ENCODE measurements around the gene NHLRC4.

- TF ChIP-seq CTCF (IDR thresholded peaks at IDR 0.05) (no peak), POLR2A (IDR thresholded peaks at IDR 0.05) (no peak)
Observed at GRCh38 chr16:563072-563644, 3.6 kb upstream of the NHLRC4 start.
